ENCODE results near the gene LRRC14B. TPM values are rescaled to one million over a fixed set of nuclear protein-coding genes. Genes with fewer than 3 reads are reported as not detected.

The LRRC14B gene
- total RNA-seq, 1 donor from 2014 or later, result not detected

DNA sequence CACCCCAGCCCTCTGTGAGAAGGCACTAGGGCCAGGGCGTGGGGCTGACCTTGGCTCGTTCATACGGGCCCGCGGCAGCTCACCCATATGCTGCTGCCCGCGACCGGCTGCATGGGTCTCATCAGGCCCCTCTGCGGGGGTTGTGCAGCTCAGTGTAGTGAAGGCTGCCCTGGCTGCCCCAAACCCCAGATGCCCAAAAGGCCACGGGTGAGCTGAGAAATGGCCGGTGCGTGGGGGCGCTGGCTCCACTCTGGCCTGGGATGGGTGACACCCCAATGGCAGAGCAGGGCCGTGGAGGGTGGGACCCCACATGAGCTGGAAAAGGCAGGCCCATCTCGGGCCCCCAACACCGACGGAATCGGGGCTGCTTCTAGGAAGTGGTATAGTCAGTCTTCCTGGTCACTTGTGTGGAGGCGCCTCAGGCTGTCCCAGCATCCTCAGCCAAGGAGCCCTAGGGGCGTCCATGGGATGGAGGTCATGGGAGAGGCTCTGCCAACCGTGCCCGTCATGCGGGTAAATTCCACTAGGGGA lies 19.4 kb upstream of the LRRC14B start:
- Histone ChIP-seq H3K27me3 (no peaks in the 10 kb centered on the region), H3K4me1 (no peaks in the 10 kb centered on the region), H3K36me3 (no peaks in the 10 kb centered on the region), H3K4me3 (no peak overlapping the region), H3K27ac (no peak overlapping the region), H3K9me3 (no peaks in the 10 kb centered on the region)
- no peak for DNase-seq (ENCODE audit: extremely low spot score in 2 of 2)
- intact Hi-C loops (cut with DNase I), result no loop called here
- TF ChIP-seq POLR2AphosphoS5 (IDR thresholded peaks at IDR 0.05; ENCODE audit: insufficient read depth in 1 of 2, low read depth in 1 of 2), result no peak
- TF ChIP-seq, protein P1, sequence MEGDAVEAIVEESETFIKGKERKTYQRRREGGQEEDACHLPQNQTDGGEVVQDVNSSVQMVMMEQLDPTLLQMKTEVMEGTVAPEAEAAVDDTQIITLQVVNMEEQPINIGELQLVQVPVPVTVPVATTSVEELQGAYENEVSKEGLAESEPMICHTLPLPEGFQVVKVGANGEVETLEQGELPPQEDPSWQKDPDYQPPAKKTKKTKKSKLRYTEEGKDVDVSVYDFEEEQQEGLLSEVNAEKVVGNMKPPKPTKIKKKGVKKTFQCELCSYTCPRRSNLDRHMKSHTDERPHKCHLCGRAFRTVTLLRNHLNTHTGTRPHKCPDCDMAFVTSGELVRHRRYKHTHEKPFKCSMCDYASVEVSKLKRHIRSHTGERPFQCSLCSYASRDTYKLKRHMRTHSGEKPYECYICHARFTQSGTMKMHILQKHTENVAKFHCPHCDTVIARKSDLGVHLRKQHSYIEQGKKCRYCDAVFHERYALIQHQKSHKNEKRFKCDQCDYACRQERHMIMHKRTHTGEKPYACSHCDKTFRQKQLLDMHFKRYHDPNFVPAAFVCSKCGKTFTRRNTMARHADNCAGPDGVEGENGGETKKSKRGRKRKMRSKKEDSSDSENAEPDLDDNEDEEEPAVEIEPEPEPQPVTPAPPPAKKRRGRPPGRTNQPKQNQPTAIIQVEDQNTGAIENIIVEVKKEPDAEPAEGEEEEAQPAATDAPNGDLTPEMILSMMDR (IDR thresholded peaks at IDR 0.05), result no peak
- no peak for TF ChIP-seq POLR2A (IDR thresholded peaks at IDR 0.05)

DNA sequence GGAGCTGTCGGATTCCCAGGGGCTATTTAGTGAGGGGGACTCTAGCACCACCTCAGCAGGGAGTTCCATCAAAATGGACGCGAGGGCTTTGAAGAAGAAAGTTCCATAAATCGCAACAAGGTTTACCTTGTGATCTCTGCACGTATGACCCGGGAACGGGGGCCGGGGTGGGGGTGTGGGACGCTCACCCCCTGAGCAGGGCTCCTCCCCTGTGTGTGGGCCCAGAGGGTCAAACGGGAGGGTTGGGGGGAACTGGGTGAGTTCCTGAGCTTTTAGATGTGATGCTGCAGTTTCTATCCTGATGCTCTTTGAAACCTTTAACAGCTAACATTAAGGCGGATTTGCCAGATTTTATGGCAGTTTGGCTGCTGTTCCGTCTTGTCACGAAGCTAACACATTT lies 18.9 kb upstream of the LRRC14B start:
- Histone ChIP-seq H3K36me3 (no peaks in the 10 kb centered on the region), H3K4me3 (no peak overlapping the region), H3K9me3 (no peaks in the 10 kb centered on the region), H3K4me1 (no peaks in the 10 kb centered on the region), H3K27ac (no peak overlapping the region), H3K27me3 (no peaks in the 10 kb centered on the region)
- no peak for DNase-seq (ENCODE audit: extremely low spot score in 2 of 2)
- intact Hi-C loops (cut with DNase I), result no loop called here
- TF ChIP-seq, protein P1 (IDR thresholded peaks at IDR 0.05), result no peak
- no peak for TF ChIP-seq POLR2A (IDR thresholded peaks at IDR 0.05)
- no peak for TF ChIP-seq POLR2AphosphoS5 (IDR thresholded peaks at IDR 0.05; ENCODE audit: insufficient read depth in 1 of 2, low read depth in 1 of 2)

GRCh38 chr5:172841-173251 lies 18.4 kb upstream of the LRRC14B start:
- no peak for TF ChIP-seq POLR2AphosphoS5 (IDR thresholded peaks at IDR 0.05; ENCODE audit: insufficient read depth in 1 of 2, low read depth in 1 of 2)
- TF ChIP-seq, protein P1 (IDR thresholded peaks at IDR 0.05), result no peak
- no peak for TF ChIP-seq POLR2A (IDR thresholded peaks at IDR 0.05)
- no peaks in the 10 kb centered on the region for H3K9me3 ChIP-seq
- H3K27me3 ChIP-seq, result no peaks in the 10 kb centered on the region
- DNase-seq (ENCODE audit: extremely low spot score in 2 of 2), result no peak
- H3K4me3 ChIP-seq, result no peak overlapping the region
- H3K4me1 ChIP-seq, result no peaks in the 10 kb centered on the region
- intact Hi-C loops (cut with DNase I), result no loop called here
- no peaks in the 10 kb centered on the region for H3K36me3 ChIP-seq
- H3K27ac ChIP-seq, result no peak overlapping the region

DNA sequence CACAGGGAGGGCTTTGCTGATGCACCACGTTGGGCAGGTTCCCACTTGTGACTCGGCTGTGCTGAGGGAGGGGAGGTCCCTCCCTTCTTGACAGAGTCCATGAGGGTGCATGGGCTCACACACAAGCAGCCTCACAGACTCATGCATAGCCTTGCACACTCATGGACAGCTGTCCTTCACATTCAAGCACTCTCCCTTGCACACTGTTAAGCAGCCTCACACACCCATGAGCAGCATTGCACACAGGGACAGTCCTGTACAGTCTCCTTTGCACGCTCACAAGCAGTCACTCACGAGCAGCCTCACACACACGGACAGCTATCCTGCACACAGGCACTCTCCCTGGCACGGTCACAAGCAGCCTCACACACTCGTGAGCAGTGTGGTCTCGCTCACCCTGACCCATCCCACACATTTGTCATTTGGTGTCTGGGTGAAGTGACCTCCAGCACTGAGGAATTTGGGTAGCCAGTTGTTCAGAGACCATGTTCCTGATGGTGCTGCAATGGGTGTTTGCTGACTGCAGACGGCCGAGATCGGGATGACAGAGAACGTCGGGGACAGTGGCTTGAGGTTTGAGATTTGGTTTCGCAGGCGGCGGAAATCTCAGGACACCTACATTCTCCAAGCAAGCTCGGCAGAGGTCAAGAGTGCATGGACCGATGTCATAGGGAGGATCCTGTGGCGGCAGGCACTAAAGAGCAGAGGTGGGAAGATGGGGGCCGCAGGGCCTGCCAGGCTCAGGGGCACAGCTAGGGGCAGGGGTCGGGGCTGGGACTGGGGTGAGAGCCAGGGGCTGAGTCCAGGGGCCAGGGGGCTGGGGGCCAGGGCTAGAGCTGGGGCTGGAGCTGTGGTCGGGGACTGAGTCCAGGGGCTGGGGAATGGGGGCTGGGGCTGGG lies 17.7 kb upstream of the LRRC14B start:
- Histone ChIP-seq H3K36me3 (no peaks in the 10 kb centered on the region), H3K27ac (no peak overlapping the region), H3K27me3 (no peaks in the 10 kb centered on the region), H3K4me1 (no peaks in the 10 kb centered on the region), H3K9me3 (no peaks in the 10 kb centered on the region), H3K4me3 (no peak overlapping the region)
- DNase-seq (ENCODE audit: extremely low spot score in 2 of 2), result no peak
- intact Hi-C loops (cut with DNase I), result no loop called here
- TF ChIP-seq POLR2AphosphoS5 (IDR thresholded peaks at IDR 0.05; ENCODE audit: insufficient read depth in 1 of 2, low read depth in 1 of 2) (no peak), POLR2A (IDR thresholded peaks at IDR 0.05) (no peak)
- TF ChIP-seq, protein P1 (IDR thresholded peaks at IDR 0.05), result no peak

GRCh38 chr5:174291-174600 lies 17.0 kb upstream of the LRRC14B start:
- no peaks in the 10 kb centered on the region for H3K27me3 ChIP-seq
- no peaks in the 10 kb centered on the region for H3K36me3 ChIP-seq
- no peak for DNase-seq (ENCODE audit: extremely low spot score in 2 of 2)
- intact Hi-C loops (cut with DNase I), result no loop called here
- no peak overlapping the region for H3K4me3 ChIP-seq
- H3K27ac ChIP-seq, result no peak overlapping the region
- H3K9me3 ChIP-seq, result no peaks in the 10 kb centered on the region
- no peak for TF ChIP-seq POLR2AphosphoS5 (IDR thresholded peaks at IDR 0.05; ENCODE audit: insufficient read depth in 1 of 2, low read depth in 1 of 2)
- TF ChIP-seq, protein P1 (IDR thresholded peaks at IDR 0.05), result no peak
- no peak for TF ChIP-seq POLR2A (IDR thresholded peaks at IDR 0.05)
- H3K4me1 ChIP-seq, result no peaks in the 10 kb centered on the region

Measured in vagina (tissue), 2 donors.